Stimulated activated naive CD8-positive, alpha-beta T cell treated with anti-CD3 and anti-CD28 coated beads, Interleukin-15, Interleukin-2, amounts not matched to agents 100 U/mL and 50 U/mL, for 24 hours (primary cell): ENCODE measurements around the gene TLE4.
A peak's percentile ranks its signal among the peaks of the same experiment; 100 is the strongest.
"Not testable (repeated sequence)": the region's sequence is repeated elsewhere in the genome, so short reads cannot be mapped to it uniquely, and the experiment has no call there.

ENCODE experiments used
- ATAC-seq: fragments of 150-1000 bp; cut with Tn5 transposase; one replicate; pipeline ENCODE4 v1.10.0; 2021
- DNase-seq: peaks from one replicate; pipeline ENCODE4 v3.0.0; 2021

TLE4 gene

DNA sequence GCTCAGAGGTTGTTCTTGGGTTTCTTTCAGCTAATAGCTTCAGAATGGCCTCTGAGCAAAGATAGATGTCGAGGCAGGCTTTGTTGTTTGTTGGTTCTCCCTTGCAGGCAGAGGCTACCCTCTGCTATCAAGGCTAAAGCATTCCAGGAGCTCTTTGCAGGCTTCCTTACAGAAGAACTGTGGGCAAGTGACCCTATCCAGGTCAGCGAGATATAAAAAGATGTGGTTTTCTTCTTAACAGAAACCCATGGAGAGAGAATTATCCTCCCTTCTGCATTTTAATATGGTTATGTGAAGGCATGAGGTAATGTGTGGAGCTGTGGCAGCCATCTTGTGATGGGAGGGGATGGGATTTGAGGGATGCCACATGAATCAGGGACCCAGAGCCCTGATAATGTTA lies 67.0 kb downstream of the TLE4 start:
- ATAC-seq (no peak), DNase-seq (no peak)

GRCh38 chr9:79639354-79639753 lies 67.6 kb downstream of the TLE4 start:
- DNase-seq (no peak), ATAC-seq (peak; percentile 40)

GRCh38 chr9:79640067-79640466 lies 68.3 kb downstream of the TLE4 start:
- ATAC-seq, DNase-seq: not testable (repeated sequence)

DNA sequence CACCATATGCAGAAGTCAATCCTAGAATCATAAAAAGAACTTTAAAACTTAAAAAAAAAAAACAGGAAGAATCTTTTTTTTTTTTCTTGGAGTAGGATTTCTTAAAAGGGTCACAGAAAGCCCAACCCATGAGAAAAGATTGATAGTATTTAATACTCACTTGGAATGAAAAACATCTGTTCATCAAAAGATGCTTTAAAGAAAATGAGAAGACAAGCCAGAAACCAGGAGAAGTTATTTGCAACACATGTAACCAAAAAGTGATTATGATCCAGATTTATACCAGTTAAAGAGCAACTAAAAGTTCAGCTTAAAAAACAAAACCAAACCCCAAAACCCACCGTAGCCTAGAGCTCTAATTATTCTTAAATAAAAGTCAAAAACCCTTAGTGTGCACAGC lies 69.3 kb downstream of the TLE4 start:
- no peak for ATAC-seq
- no peak for DNase-seq

GRCh38 chr9:79642671-79643070 lies 70.9 kb downstream of the TLE4 start:
- DNase-seq (no peak), ATAC-seq (no peak)

DNA sequence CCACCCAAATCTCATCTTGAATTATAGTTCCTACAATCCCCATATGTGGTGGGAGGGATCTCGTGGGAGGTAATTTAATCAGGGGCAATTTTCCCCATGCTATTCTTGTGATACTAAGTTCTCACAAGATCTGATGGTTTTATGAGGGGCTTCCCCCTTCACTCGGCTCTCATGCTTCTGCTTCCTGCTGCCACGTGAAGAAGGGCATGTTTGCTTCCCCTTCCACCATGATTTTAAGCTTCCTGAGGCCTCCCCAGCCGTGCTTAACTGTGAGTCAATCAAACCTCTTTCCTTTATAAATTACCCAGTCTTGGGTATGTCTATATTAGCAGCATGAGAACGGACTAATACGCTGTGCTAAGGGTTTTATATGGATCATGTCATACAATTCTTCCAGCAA lies 72.3 kb downstream of the TLE4 start:
- no peak for DNase-seq
- no peak for ATAC-seq

GRCh38 chr9:79644601-79645000 lies 72.8 kb downstream of the TLE4 start:
- DNase-seq: no peak
- no peak for ATAC-seq

DNA sequence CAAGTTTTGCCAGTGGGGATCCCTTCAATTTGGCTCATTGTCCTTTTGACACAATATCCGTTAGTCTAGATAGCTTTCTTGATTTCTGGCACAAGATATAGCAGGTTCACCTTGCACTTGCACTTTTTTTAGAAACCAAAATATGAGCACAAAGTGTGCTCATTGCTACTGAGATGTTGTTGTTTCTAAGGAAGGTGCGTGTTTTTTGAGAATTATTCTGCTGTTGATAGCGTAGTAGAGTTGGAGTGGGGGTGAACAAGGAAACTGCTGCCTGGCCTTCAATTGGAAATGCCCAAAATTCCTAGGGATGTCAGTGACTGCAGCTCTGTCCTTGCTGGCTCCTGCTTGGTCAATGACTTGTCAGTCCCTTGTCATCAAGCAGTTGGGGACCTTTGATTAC lies 73.3 kb downstream of the TLE4 start:
- ATAC-seq (no peak), DNase-seq (no peak)

DNA sequence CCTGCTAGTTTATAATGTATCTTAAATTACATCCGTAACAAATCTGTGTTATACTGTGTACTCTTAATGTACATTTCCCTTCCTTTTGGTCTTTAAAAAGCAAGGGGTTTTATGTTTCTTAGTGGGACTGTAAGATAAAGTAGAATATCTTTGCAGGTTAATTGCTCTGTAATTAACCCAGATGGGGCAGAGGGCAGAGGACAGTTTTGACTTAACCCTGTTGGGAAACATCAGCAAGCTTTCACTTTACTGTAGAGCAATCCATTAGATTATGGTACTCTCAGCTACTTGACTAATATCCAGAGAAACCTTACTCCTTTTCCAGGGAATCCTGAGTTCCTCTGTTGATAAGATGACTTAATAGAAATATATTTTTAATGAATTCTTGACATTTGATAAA lies 74.3 kb downstream of the TLE4 start:
- ATAC-seq: no peak
- no peak for DNase-seq

DNA sequence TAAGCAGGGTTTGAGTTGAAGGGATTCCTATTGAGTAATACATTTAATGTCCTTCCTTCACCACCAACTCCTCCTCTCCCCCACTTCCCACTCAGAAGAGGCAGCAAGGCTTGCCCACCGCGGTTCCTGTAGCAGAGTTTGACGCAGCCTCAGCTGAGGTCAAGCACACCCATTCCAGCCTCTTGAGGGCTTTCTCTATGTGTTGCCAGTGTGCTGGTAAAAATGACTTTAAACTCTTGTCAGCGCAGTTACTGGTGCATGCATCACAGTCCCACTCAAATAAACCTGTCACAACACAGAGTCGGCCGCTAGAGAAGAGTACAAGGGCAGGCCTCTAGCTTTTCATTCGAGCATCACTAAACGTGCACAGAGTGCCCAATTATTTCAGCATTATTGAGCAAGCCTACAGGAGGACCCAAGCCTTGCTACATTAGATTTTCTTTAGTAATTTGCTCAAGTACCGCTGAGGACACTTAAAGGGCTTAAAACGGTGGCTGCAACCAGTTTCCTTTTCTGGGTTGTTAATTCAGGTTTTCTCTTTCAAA lies 79.6 kb downstream of the TLE4 start:
- DNase-seq (no peak), ATAC-seq (no peak)

DNA sequence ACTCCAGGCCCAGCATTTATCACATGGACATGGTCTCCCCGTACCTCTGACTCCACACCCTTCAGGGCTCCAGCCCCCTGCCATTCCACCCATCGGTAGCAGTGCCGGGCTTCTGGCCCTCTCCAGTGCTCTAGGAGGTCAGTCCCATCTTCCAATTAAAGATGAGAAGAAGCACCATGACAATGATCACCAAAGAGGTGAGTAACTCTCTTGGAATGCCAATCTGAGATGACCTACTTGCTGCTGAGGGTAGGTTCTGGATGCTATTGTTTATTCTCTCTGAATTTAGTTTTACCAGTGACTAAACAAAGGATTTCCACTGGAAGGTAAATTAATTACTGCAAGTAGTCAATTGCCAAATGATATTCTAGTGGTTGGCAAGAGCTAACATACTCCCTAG lies 80.8 kb downstream of the TLE4 start:
- no peak for DNase-seq
- no peak for ATAC-seq

GRCh38 chr9:79654591-79655382 lies 83.0 kb downstream of the TLE4 start:
- not testable (repeated sequence) for ATAC-seq, DNase-seq

DNA sequence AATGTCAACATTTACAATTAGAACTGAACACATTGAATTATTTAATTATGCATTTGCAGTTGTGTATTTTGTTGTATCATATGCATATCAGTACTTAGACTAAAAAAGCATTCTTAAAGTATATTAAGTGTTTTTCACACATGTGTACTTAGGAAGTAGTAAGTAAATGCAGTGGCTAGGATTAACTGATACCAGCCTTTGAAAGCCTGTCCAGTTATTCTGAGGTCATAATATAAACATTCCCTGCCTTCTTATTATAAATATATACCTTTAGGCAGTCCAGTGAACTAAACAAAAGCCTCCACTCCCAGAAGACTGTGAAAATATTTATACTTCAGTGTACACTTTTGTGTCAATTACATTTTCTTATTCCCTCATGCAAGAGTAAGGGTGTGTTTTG lies 83.8 kb downstream of the TLE4 start:
- DNase-seq: no peak
- ATAC-seq: no peak

DNA sequence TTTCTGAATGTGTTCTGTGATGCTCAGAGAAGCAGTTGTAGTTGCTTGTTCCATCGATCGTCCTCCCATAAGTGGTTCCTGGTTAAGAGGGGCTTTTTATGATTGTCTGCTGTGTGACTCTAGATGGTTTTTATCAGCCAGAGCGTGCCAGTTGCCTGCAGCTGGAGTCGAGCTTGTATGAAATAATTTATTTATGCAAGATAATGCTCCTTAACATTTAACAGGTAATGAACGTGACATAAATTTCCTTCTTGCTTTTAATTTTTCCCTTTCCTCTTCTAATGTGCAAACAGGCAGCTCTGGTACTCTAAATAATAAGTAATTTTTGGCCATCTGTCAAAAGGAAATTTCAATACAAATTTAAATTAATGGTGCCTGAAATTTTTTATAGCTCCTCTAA lies 84.4 kb downstream of the TLE4 start:
- ATAC-seq (no peak), DNase-seq (no peak)

- no peak for DNase-seq
Measured at GRCh38 chr9:79657891-79658290, 86.1 kb downstream of the TLE4 start.

DNA sequence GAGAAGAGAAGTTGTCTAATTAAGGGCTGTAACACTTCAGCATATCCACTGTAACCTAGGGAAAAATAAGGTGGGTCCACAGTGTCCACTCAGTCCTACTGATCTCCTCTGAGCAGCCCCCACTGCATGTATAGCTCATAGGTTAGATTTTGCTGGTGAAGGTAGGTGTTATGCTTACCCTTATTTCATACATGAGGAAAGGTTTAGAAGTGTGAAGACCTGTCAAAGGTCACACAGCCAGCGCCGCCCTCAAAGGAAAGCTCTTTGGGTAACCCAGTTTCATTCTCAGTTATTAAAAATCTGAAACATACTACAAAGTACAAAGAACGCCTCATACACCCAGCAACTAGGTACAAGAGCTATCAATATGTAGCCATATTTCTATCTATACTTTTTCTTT lies 87.2 kb downstream of the TLE4 start:
- DNase-seq (peak; percentile 26), ATAC-seq (peak; percentile 95)

More at GRCh38 chr9:79657891-79658290, 86.1 kb downstream of the TLE4 start:
- ATAC-seq: no peak

DNA sequence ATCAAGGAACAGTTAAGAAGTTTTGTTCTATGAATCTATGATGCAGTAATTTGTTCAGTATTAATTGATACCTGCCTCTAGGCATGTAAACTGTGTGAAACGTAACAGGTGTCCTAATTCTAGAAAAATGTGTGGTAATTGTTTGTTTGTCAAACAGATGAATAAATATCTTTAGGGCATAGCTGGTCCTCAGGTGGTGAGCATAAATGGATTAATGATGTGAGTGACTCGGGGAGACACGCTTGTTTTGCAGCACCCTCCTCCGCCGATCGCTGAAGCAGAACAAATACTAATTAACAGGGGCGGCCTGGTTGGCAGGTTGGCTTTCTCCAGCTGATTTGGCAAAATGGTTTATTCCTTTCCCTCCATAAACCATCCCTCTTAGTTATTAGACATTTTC lies 88.8 kb downstream of the TLE4 start:
- ATAC-seq: no peak
- DNase-seq: no peak

GRCh38 chr9:79661279-79661678 lies 89.5 kb downstream of the TLE4 start:
- ATAC-seq (no peak), DNase-seq (no peak)

DNA sequence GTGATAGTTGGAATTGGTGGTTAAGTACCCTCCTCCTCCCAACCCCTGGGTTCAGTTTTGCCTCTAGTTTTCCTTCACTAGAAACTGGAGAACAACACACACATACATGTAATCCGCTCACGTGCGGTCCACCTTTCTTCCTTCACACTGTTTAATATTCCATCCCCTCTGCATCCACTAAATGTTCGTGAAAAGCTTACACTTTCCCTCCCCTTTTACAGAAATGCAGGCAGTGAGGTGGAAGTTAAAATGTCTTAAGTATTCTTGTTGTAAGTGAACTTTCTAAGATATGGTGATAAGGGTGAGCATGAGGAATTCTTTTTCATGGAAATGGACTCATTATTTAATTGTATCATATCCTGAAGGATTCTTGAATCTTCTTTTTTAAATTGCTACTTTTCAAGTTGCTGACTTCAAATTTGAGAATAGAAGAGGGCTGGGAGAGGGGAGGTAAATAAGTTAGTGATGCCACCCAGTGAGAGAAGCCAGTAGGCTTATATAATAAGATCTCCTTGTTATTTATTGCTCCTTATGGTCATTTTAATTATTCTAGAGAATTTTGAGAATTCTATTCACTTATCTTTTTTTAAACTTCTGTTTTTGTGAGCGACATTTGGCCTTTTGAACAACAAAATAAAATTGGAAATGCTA lies 90.2 kb downstream of the TLE4 start:
- ATAC-seq (no peak), DNase-seq (no peak)

- ATAC-seq (no peak), DNase-seq (no peak)
Measured at GRCh38 chr9:79662537-79662956, 90.8 kb downstream of the TLE4 start.

DNA sequence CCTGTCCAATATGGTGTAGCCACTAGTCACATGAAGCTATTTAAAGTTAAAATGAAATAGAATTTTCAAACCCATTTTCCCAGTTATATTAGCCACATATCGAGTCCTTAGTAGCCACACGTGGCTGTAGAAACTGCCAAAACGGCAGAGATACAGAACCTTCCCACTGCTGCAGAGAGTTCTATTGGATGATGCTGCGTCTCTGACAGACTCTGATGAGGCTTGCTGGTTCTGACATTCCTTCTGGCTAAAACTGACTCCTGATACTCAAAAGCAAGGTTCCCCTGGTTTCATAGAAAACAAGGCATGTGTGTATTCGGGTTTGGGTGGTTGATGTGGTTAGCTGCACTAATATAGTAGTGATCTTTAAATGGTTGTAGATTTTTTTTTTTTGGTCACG lies 91.5 kb downstream of the TLE4 start:
- no peak for ATAC-seq
- no peak for DNase-seq

DNA sequence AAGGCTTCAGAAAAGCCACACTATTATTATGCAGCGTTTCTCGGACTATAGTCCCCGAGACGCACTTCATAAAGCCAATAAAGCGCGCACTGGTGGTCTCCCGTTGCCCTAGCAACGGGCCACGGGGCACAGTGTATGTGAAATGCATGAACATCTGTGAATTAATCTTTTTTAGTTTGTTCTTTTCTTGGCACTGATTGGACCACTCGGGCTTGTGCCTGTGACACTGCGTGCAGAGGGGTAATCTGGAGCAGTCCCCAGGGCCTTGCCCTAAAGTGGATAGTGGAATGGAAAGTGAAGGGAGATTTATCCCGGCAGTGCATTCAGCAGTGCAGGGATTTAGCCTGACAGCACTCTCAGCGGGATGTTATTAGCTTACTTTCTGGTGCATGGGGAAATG lies 92.1 kb downstream of the TLE4 start:
- ATAC-seq: no peak
- DNase-seq: no peak

GRCh38 chr9:79664375-79664831 lies 92.6 kb downstream of the TLE4 start:
- DNase-seq (no peak), ATAC-seq (no peak)

GRCh38 chr9:79665369-79665768 lies 93.6 kb downstream of the TLE4 start:
- no peak for ATAC-seq
- no peak for DNase-seq
